ENCODE measurements around the gene ZFR.

The ZFR gene

DNA sequence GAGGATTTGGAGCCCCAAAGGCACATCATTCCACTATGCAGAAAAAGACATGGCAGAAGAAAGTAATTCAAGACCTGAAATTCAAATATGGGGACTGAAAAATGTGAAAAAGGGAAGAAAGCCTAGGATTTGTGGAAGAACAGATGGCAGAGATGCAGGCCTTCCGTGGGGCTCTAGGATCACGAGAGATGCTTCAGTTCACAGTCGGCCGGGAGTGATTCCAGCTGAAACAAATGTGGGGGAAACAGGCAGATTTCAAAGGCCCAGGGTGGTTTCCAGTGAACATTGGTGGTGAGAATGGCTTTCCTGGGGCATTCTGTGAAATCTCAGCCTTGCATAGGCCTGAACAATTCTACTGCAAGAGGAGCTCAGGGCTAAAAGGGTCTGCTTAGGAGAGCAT is 34.6 kb upstream of the ZFR start:
- DNase-seq (ENCODE audit: low spot score) = no peak
- ChIA-PET CTCF (no interaction called here), POLR2A (ENCODE audit: low non-redundant PET) (no interaction called here)
- no peak overlapping the region for H3K27ac ChIP-seq
- TF ChIP-seq, protein P1, sequence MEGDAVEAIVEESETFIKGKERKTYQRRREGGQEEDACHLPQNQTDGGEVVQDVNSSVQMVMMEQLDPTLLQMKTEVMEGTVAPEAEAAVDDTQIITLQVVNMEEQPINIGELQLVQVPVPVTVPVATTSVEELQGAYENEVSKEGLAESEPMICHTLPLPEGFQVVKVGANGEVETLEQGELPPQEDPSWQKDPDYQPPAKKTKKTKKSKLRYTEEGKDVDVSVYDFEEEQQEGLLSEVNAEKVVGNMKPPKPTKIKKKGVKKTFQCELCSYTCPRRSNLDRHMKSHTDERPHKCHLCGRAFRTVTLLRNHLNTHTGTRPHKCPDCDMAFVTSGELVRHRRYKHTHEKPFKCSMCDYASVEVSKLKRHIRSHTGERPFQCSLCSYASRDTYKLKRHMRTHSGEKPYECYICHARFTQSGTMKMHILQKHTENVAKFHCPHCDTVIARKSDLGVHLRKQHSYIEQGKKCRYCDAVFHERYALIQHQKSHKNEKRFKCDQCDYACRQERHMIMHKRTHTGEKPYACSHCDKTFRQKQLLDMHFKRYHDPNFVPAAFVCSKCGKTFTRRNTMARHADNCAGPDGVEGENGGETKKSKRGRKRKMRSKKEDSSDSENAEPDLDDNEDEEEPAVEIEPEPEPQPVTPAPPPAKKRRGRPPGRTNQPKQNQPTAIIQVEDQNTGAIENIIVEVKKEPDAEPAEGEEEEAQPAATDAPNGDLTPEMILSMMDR (conservative IDR thresholded peaks at IDR 0.05; ENCODE audit: low read depth) = no peak

DNA sequence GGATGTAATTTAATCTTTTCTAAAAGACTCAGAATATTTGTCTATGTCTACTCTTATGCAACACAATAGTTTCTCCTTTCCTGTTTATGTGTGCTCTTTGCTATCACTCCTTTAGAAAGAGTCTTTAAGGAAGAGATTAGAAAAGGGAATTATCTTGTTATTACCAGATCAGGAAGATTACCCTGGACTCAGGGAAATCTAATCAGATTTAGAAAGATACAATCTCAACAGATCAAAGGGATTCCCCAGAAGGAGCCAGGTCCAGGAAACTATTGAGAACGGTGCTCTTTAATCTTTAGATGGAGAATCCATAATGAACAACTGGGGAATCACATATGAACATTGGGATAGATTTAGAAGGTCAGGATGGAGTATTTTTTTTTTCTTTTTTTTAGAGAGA is 32.4 kb upstream of the ZFR start:
- TF ChIP-seq, protein P1 (conservative IDR thresholded peaks at IDR 0.05; ENCODE audit: low read depth) = no peak
- H3K27ac ChIP-seq = no peak overlapping the region
- CTCF ChIA-PET = interaction anchor here (0.7 kb wide), 1 partner anchor 17 kb away, joined by 3 read pairs; no protein-coding TSS in a partner anchor
- no peak for DNase-seq (ENCODE audit: low spot score)
- POLR2A ChIA-PET (ENCODE audit: low non-redundant PET) = no interaction called here

DNA sequence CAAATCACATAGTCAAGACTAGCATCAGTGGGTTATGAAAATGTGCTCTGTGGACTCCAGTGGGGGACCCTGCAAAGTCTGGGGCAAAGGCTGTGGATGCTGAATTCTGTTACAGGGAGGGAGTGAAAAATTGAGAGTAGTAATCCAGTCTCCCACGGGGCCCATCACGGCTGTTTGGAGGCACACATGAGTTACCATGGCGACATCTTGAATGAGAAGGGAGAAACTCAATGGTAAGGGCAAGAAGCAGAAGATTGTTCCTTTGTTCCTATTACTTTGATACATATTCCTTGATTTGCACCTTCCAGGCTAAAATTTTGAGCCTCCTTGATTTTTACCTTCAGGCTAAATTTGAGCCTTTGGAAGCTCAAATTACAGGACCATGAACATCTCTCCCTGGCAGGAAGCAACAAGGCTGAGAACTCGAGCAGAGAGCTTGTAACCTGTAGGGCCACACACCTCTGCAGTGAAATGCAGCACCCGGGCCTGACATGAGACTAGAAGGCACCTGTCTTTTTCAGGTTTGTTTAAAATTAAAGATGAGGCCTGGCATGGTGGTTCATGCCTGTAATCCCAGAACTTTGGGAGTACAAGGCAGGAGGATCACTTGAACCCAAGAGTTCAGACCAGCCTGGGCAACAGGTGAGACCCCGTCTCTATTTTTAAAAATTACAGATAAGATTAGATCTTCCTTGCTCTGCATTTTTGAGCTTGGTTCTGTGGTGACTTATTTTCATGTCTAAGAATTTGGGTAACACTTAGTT is 31.0 kb upstream of the ZFR start:
- DNase-seq (ENCODE audit: low spot score) = no peak
- no peak overlapping the region for H3K27ac ChIP-seq
- TF ChIP-seq, protein P1 (conservative IDR thresholded peaks at IDR 0.05; ENCODE audit: low read depth) = no peak
- ChIA-PET POLR2A (ENCODE audit: low non-redundant PET) (no interaction called here), CTCF (interaction anchor here (0.6 kb wide), 1 partner anchor 172 kb away, joined by 3 read pairs; no protein-coding TSS in a partner anchor)

DNA sequence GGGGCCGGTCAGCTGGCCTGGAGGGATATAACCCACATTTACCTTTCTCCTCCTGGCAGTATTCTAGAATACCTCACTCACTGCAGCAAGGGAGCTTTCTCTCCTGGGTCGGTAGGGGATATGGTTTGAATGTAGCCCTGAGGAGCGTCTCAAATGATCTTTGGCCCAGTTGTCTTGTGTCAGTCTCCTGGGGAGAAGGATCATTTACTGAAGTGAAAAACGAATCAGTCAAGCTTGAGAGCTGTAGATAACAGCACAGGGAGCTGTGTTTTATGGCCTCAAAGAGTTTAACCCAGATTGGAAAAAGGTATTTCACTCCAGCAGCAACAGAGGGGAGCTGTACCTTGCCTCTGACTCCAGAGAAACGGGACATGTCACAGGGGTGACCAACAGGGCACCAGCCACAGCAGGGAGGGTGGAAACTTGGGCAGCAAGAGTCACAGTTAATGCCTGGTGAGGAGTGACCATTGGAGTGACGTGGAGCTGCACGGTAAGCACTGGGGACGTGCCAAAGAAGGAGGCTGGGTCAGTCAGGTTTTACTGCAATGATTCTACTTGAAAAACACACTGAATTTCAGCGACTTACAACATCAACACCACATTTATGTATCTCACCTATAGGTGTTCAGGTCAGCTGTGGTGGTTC is 29.8 kb upstream of the ZFR start:
- TF ChIP-seq, protein P1 (conservative IDR thresholded peaks at IDR 0.05; ENCODE audit: low read depth) = no peak
- ChIA-PET CTCF (no interaction called here), POLR2A (ENCODE audit: low non-redundant PET) (interaction anchor here (0.7 kb wide), 1 partner anchor 297 kb away, joined by 3 read pairs; no protein-coding TSS in a partner anchor)
- H3K27ac ChIP-seq = no peak overlapping the region
- no peak for DNase-seq (ENCODE audit: low spot score)

DNA sequence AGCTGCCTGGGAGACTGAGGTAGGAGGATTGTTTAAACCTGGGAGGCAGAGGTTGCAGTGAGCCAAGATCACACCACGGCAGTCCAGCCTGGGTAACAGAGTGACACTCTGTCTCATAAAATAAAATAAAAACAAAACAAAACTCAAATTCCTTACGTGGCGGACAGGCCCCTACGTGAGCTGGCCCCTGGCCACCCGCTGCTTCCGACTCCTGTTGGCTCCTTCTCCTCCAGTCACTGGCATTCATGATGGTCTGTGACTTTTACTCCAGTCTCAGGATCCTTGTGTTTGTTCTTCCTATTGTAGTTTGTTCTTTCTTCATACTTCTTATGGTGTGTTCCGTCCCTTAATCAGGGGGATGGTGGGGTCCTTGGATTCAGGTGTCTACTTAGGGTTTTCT is 28.5 kb upstream of the ZFR start:
- CTCF ChIA-PET = no interaction called here

DNA sequence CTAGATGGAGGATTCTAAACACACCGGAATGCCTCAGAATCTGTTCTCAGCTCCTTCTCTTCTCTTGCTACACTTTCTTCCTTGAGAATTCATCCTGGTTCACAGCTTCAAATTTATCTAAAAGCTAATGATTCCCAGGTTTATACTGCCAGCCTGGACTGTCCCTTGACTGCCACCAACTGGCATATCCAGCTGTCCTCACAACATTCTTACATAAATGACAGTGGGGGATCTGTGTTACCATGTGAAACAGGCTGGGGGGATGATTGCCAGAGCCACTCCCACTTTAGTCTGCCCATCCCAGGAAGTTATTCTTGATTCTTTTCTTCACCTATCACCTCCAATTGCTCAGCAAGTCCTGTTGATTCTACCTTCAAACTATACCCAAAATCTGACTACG is 27.2 kb upstream of the ZFR start:
- TF ChIP-seq, protein P1 (conservative IDR thresholded peaks at IDR 0.05; ENCODE audit: low read depth) = no peak
- POLR2A ChIA-PET (ENCODE audit: low non-redundant PET) = no interaction called here
- H3K27ac ChIP-seq = no peak overlapping the region
- no peak for DNase-seq (ENCODE audit: low spot score)
- CTCF ChIA-PET = interaction anchor here (0.6 kb wide), 1 partner anchor 86 kb away, joined by 4 read pairs; no protein-coding TSS in a partner anchor

More for the DNA sequence above, 28.5 kb upstream of the ZFR start:
- TF ChIP-seq, protein P1 (conservative IDR thresholded peaks at IDR 0.05; ENCODE audit: low read depth) = no peak
- H3K27ac ChIP-seq = no peak overlapping the region
- DNase-seq (ENCODE audit: low spot score) = no peak
- POLR2A ChIA-PET (ENCODE audit: low non-redundant PET) = no interaction called here

Measured in RWPE1 (cell line).